GM12801 (cell line): ENCODE measurements around the gene KIAA0825.

Experiments
- CTCF ChIP-seq: IDR thresholded peaks from one replicate; pipeline ENCODE4 v1.5.1; 2011; ENCODE audit warnings: control low read depth; ENCODE audit not compliant: insufficient read length; ENCODE audit errors: extremely low read depth

KIAA0825 gene

DNA sequence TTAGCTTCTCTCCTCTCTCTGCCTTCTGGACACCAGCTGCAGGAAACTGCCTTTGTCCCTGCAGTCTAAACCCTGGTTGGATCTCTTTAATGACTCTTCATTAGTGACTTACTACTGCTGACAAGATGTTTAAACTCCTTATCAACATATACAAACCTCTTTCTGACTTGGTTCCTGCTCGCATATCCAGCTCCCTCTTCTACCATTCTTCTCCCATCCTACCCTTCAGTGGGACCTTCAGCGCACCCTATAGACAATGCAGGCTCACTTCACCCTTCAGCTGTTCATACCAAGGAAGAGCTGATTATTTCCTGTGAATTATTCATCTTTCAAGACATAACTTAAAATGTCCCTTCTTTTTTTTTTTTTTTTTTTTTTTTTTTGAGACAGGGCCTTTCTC, 436.5 kb downstream of the KIAA0825 start:
- no peak for TF ChIP-seq CTCF

DNA sequence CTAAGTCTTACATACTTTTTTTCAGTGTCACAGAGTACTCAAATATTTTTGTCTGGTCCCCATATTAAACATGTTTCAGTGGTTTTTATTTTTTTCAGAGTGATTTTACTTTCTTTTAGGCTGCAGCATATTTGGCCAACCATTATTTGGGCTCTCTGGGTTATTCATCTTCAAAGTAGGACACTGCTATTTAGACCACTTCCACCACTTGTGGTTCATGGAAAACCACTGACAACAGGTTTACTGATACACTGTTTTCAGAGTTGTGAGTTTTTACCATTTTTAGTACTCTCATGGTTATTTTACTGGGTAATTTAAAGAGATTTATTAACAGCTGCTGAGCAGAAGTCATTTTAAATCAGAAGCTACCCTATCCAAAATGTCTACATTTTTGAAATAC, 437.6 kb downstream of the KIAA0825 start:
- TF ChIP-seq CTCF = no peak

GRCh38 chr5:94175912-94176311, 442.5 kb downstream of the KIAA0825 start:
- no peak for TF ChIP-seq CTCF

GRCh38 chr5:94174748-94175411, 443.5 kb downstream of the KIAA0825 start:
- TF ChIP-seq CTCF = no peak

- TF ChIP-seq CTCF = no peak
These were observed 445.3 kb downstream of the KIAA0825 start for GRCh38 chr5:94173100-94173499.

- no peak for TF ChIP-seq CTCF
These were observed 450.3 kb downstream of the KIAA0825 start for GRCh38 chr5:94168151-94168550.

DNA sequence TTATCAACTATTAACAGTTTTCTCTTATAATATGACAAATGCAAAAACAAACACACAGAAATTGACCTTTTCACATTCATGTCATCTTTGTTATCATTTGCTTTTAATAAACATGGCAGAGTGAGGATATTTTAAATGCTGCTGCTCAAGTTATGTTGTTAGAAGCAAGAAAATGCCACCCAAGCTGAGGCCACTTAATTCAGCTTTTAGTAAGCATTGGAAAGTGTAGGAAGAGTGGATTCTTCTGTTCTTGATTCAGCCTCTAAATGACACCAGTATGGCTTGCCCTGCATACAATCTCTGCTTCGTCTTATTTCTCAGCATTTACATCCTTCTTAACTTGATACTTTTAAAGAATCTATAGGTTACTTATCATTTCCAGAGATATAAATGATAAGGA, 456.6 kb downstream of the KIAA0825 start:
- no peak for TF ChIP-seq CTCF
